ENCODE measurements around the gene KRTAP10-6.
"Not testable (repeated sequence)": the region's sequence is repeated elsewhere in the genome, so short reads cannot be mapped to it uniquely, and the experiment has no call there.

Gene KRTAP10-6

GRCh38 chr21:44578371-44579055 lies 13.8 kb downstream of the KRTAP10-6 start:
- DNase-seq (ENCODE audit: low read depth, low spot score): no peak

DNA sequence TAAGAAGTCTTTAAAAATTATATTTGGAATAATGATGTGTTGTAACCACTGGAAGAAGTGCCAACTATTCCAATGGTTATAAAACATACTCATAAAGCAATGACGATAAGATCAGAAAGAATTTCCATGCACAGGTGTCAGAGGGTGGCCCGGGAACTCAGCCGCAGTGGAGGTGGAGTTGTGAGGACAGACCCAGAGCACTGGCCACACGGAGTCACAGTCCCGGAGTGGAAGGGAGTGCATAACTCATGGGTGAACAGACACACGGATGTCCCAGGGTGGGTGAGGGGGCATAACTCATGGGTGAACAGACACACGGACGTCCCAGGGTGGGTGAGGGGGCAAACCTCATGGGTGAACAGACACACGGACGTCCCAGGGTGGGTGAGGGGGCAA lies 16.3 kb downstream of the KRTAP10-6 start:
- no peak for DNase-seq (ENCODE audit: low read depth, low spot score)

- DNase-seq (ENCODE audit: low read depth, low spot score): no peak
These were observed 16.8 kb downstream of the KRTAP10-6 start for GRCh38 chr21:44575307-44576024.

- no peak for DNase-seq (ENCODE audit: low read depth, low spot score)
These were observed 17.6 kb downstream of the KRTAP10-6 start for GRCh38 chr21:44574457-44575306.

DNA sequence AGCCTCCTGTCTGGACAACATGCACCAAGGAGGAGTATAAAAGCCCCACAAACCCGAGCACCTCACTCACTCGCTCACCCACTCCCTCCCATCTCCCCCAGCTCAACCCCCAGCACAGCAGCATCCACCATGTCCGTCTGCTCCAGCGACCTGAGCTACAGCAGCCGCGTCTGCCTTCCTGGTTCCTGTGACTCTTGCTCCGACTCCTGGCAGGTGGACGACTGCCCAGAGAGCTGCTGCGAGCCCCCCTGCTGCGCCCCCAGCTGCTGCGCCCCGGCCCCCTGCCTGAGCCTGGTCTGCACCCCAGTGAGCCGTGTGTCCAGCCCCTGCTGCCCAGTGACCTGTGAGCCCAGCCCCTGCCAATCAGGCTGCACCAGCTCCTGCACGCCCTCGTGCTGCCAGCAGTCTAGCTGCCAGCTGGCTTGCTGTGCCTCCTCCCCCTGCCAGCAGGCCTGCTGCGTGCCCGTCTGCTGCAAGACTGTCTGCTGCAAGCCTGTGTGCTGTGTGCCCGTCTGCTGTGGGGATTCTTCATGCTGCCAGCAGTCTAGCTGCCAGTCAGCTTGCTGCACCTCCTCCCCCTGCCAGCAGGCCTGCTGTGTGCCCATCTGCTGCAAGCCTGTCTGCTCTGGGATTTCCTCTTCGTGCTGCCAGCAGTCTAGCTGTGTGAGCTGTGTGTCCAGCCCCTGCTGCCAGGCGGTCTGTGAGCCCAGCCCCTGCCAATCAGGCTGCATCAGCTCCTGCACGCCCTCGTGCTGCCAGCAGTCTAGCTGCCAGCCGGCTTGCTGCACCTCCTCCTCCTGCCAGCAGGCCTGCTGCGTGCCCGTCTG lies 18.5 kb downstream of the KRTAP10-6 start, which contains the start of gene KRTAP10-4:
KRTAP10-4 (plus strand) TSS at position 100 of the 827 bp plus-strand sequence; CDS start at position 130, 30 bp downstream.
- DNase-seq (ENCODE audit: low read depth, low spot score): not testable (repeated sequence)

DNA sequence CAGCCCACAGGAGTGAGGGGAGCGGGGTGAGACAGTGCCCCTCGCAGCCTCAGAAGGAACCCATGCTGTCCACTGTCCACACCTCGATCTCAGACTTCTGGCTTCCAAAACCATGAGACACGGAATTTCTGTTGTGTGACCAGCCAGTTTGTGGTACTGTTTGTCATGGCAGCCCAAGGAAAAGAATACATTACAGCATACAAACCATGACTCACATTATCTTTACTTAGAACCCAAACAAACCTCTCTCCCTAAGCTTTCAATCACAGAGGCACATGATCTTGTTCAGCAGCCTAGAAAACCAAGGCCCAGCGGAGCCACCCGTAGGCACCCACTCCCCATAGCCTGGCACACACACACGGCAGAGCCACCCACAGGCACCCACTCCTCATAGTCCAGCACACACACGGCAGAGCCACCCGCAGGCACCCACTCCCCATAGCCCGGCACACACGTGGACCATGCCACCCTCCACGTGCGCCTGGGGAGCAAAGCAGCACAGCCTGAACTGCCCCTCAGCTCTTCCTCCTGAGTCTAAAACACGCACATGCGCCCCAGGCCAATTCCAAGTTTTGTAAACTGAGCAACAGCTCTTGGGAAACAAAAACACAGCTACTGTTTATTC lies 19.2 kb downstream of the KRTAP10-6 start:
- no peak for DNase-seq (ENCODE audit: low read depth, low spot score)

DNA sequence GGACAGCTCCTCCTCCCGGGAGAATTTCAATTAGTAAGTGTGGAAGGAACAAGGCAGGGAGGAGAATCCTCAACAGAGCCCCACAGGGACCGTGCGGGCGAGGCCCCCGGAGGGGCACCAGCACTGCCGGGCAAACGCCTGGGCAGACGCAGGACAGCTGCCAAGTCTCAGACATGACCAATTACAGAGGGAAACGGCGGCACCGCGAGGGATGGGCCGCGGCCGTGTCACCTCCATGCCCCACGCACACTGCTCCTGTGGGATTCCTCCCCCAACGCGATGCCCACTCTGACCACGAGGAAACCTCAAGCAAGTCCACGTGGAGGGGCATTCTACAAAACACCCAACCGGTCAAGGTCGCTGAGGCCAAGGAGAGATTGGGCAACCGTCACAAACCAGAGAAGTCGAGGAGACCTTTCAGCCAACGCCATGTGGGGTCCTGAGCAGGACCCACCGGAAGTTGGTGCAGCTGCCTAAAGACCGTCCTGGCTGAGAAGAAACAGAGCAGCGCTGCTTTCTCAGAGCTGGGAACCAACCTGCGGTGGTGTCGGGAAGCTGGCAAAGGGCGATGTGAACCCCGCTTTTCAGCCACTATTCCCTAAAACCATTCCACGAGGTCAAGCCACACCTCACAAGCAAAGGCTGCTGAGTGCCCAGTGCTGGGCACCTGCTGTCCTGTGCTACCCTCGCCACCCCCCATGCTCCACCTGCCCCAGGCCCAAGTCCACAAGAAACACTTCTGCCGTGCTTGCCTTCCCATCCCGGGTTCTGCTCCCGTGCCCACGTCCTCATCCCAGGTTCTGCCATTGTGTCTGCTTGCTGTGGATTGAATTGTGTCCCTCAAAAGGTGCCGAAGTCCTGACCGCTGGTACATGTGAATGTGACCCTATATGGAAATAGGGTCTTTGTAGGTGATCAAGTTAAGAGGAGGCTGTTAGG lies 20.2 kb downstream of the KRTAP10-6 start:
- DNase-seq (ENCODE audit: low read depth, low spot score): no peak

- no peak for DNase-seq (ENCODE audit: low read depth, low spot score)
These were observed 21.0 kb downstream of the KRTAP10-6 start for GRCh38 chr21:44571296-44571695.

GRCh38 chr21:44569861-44570517 lies 22.3 kb downstream of the KRTAP10-6 start:
- no peak for DNase-seq (ENCODE audit: low read depth, low spot score)

- DNase-seq (ENCODE audit: low read depth, low spot score): no peak
These were observed 23.4 kb downstream of the KRTAP10-6 start for GRCh38 chr21:44568667-44569556.

DNA sequence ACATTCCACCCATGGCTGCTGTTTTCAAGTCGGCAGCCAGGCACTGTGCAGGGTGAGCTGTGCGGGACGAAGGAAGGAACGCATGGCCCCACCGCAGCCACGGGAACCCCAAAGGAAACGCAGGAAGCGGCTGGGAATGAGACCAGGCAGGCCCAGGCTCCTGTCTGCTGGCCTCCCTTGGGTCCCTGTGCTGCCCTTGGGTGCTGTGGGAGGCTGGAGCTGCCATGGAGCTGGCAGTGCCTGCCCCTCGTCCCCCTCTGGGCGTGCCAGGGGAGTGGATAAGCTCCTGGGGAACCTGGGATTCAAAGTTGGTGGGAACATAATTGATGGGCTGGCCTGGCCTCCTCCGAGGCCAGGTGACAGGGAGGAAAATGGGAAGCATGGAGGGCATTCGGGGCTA lies 24.0 kb downstream of the KRTAP10-6 start:
- DNase-seq (ENCODE audit: low read depth, low spot score): no peak

DNA sequence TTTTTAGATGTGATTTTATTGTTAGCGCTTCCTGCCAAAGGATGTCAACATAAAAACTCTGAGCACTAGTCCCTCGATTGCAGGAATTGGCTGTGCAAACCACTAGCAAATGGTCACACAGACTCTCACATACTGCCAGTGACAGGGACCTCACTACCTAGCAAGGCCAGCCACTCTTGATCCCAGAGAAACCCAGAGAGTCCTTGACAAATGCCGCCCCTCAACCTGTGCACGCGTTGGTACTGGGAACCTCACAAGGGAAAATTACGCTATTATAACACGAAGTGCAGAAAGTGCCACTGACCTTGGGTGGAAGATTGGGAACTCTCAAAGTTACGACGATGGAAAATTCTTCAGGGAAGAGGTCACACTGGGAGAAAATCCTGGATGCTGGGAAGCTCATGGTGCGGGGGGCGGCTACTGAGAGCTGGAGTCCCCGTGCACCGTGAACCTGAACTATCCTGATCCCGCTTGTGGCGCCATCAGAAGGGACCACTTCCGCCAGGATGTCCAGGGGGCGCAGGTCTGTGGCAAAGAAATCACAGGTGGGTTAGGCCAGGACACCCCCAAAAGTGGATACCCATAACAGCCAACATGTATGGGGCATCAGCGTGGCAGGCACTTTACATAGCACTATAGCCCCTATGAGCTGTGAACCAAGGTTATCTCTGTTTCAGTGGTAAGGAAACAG lies 24.7 kb downstream of the KRTAP10-6 start:
- DNase-seq (ENCODE audit: low read depth, low spot score): no peak

DNA sequence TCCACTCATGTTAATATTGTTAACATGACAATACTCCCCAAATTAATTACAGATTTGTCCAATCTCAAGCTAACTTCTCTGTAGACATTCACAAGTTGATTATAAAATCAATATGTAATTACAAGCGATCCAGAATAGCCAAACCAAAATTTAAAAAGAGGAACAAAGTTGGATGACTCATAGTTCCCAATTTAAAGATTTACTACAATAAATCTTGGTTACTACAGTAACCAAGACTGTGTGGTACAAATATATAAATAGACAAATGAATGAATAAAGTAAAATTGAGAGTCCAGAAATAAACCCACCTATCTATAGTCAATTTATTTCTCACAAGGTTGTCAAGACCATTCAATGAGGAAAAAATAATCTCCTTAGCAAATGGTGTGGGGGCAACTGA lies 25.9 kb downstream of the KRTAP10-6 start:
- no peak for DNase-seq (ENCODE audit: low read depth, low spot score)

DNA sequence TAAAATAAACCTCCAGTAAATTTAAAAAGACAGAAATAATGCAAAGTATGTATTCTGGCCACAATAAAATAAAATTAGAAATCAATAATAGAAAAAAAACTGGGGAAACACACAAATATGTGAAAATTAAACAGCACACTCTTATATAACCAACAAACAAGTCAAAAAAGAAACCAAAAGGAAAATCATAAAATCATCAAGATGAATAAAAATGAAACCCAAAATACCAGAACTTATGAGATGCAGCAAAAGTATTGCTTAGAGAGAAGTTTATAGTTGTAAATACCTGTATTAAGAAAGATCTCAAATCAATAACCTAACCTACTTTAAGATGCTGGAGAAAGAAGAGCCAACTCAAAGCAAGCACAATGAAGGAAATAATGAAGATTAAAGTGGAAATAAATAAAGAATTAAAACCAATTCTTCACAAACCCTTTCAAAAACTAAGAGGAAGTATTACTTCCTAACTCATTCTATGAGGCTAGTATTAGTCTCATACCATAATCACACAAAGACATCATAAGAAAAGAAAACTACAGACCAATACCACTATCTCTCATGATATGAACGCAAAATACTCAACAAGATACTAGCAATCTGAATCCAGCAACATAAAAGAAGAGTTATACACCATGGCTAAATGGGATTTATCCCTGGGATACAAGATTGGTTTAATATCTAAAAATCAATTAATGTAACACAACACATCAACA lies 27.3 kb downstream of the KRTAP10-6 start:
- no peak for DNase-seq (ENCODE audit: low read depth, low spot score)

- no peak for DNase-seq (ENCODE audit: low read depth, low spot score)
These were observed 28.2 kb downstream of the KRTAP10-6 start for GRCh38 chr21:44564099-44564498.

GRCh38 chr21:44558695-44559094 lies 33.6 kb downstream of the KRTAP10-6 start, which contains the start of gene KRTAP10-3:
Gene KRTAP10-3 (minus strand): TSS chr21:44558795. CDS start chr21:44558715, 80 bp downstream.
- DNase-seq (ENCODE audit: low read depth, low spot score): no peak

GRCh38 chr21:44558329-44558675 lies 34.0 kb downstream of the KRTAP10-6 start:
- not testable (repeated sequence) for DNase-seq (ENCODE audit: low read depth, low spot score)
